ENCODE data around the gene ANKRD35. TPM values are rescaled to one million over a fixed set of nuclear protein-coding genes. Genes with fewer than 3 reads are reported as not detected.

The ANKRD35 gene
- total RNA-seq, 2 donors from 2014 or later, result 0.39 to 0.41 TPM

- Mint-ChIP-seq H3K36me3 (ENCODE audit: insufficient read depth in 2 of 2) (no peaks in the 10 kb centered on the region), H3K4me3 (no peak overlapping the region), H3K4me1 (ENCODE audit: low read depth) (peaks cover 17% of the 10 kb centered on the region), H3K9me3 (no peaks in the 10 kb centered on the region), H3K27me3 (ENCODE audit: low read depth) (peaks cover 29% of the 10 kb centered on the region), H3K27ac (no peak overlapping the region)
- ATAC-seq (replicated peaks in 1 of 2), result no peak
- DNase-seq, result no peak
Observed at GRCh38 chr1:145887631-145888030, 2.0 kb upstream of the ANKRD35 start.

GRCh38 chr1:145886816-145887215 lies 1.1 kb upstream of the ANKRD35 start:
- H3K36me3 Mint-ChIP-seq (ENCODE audit: insufficient read depth in 2 of 2), result no peaks in the 10 kb centered on the region
- H3K4me3 Mint-ChIP-seq, result peak overlapping the region; percentile 44 to 54
- H3K27ac Mint-ChIP-seq, result no peak overlapping the region
- DNase-seq, result no peak
- H3K4me1 Mint-ChIP-seq (ENCODE audit: low read depth), result peaks cover 17% of the 10 kb centered on the region
- ATAC-seq (replicated peaks in 1 of 2), result no peak
- H3K9me3 Mint-ChIP-seq, result no peaks in the 10 kb centered on the region
- H3K27me3 Mint-ChIP-seq (ENCODE audit: low read depth), result peaks cover 31% of the 10 kb centered on the region

- H3K27ac Mint-ChIP-seq, result no peak overlapping the region
- H3K36me3 Mint-ChIP-seq (ENCODE audit: insufficient read depth in 2 of 2), result no peaks in the 10 kb centered on the region
- DNase-seq (no peak), ATAC-seq (replicated peaks in 1 of 2) (no peak)
- peaks cover 31% of the 10 kb centered on the region for H3K27me3 Mint-ChIP-seq (ENCODE audit: low read depth)
- H3K4me3 Mint-ChIP-seq, result peak overlapping the region; percentile 79 to 83
- no peaks in the 10 kb centered on the region for H3K9me3 Mint-ChIP-seq
- peaks cover 17% of the 10 kb centered on the region for H3K4me1 Mint-ChIP-seq (ENCODE audit: low read depth)
Observed at GRCh38 chr1:145886390-145886789, 724 bp upstream of the ANKRD35 start.

GRCh38 chr1:145884675-145885074 lies 991 bp downstream of the ANKRD35 start:
- peaks cover 31% of the 10 kb centered on the region for H3K27me3 Mint-ChIP-seq (ENCODE audit: low read depth)

GRCh38 chr1:145879775-145880174 lies 5.9 kb downstream of the ANKRD35 start:
- DNase-seq (no peak), ATAC-seq (replicated peaks in 1 of 2) (no peak)
- no peak overlapping the region for H3K4me3 Mint-ChIP-seq
- H3K4me1 Mint-ChIP-seq (ENCODE audit: low read depth), result peaks cover 3% of the 10 kb centered on the region
- no peaks in the 10 kb centered on the region for H3K9me3 Mint-ChIP-seq
- H3K27ac Mint-ChIP-seq, result no peak overlapping the region
- H3K36me3 Mint-ChIP-seq (ENCODE audit: insufficient read depth in 2 of 2), result no peaks in the 10 kb centered on the region
- H3K27me3 Mint-ChIP-seq (ENCODE audit: low read depth), result peaks cover 27% of the 10 kb centered on the region

More at GRCh38 chr1:145884675-145885074, 991 bp downstream of the ANKRD35 start:
- Mint-ChIP-seq H3K4me1 (ENCODE audit: low read depth) (peaks cover 17% of the 10 kb centered on the region), H3K27ac (no peak overlapping the region), H3K4me3 (peak overlapping the region; percentile 79 to 83), H3K9me3 (no peaks in the 10 kb centered on the region), H3K36me3 (ENCODE audit: insufficient read depth in 2 of 2) (no peaks in the 10 kb centered on the region)
- ATAC-seq (replicated peaks in 1 of 2) (no peak), DNase-seq (no peak)

GRCh38 chr1:145878724-145879123 lies 6.9 kb downstream of the ANKRD35 start:
- ATAC-seq (replicated peaks in 1 of 2) (no peak), DNase-seq (no peak)
- Mint-ChIP-seq H3K36me3 (ENCODE audit: insufficient read depth in 2 of 2) (no peaks in the 10 kb centered on the region), H3K9me3 (no peaks in the 10 kb centered on the region), H3K4me1 (ENCODE audit: low read depth) (no peaks in the 10 kb centered on the region), H3K4me3 (no peak overlapping the region), H3K27ac (no peak overlapping the region), H3K27me3 (ENCODE audit: low read depth) (peaks cover 17% of the 10 kb centered on the region)

GRCh38 chr1:145877923-145878486 lies 7.7 kb downstream of the ANKRD35 start:
- no peak overlapping the region for H3K4me3 Mint-ChIP-seq
- no peaks in the 10 kb centered on the region for H3K9me3 Mint-ChIP-seq
- DNase-seq, result no peak
- H3K27me3 Mint-ChIP-seq (ENCODE audit: low read depth), result peaks cover 15% of the 10 kb centered on the region
- peaks cover 2% of the 10 kb centered on the region for H3K4me1 Mint-ChIP-seq (ENCODE audit: low read depth)
- ATAC-seq (replicated peaks in 1 of 2), result no peak
- no peak overlapping the region for H3K27ac Mint-ChIP-seq
- H3K36me3 Mint-ChIP-seq (ENCODE audit: insufficient read depth in 2 of 2), result no peaks in the 10 kb centered on the region

GRCh38 chr1:145874646-145875045 lies 11.0 kb downstream of the ANKRD35 start:
- no peak for DNase-seq

GRCh38 chr1:145871994-145872924 lies 13.4 kb downstream of the ANKRD35 start:
- peaks cover 19% of the 10 kb centered on the region for H3K4me1 Mint-ChIP-seq (ENCODE audit: low read depth)
- peak overlapping the region; percentile 62 for H3K27ac Mint-ChIP-seq
- DNase-seq (peak; percentile 47 to 53), ATAC-seq (replicated peaks in 1 of 2) (peak; percentile 83 to 89)
- H3K27me3 Mint-ChIP-seq (ENCODE audit: low read depth), result peaks cover 17% of the 10 kb centered on the region
- H3K9me3 Mint-ChIP-seq, result no peaks in the 10 kb centered on the region
- peak overlapping the region; percentile 79 to 90 for H3K4me3 Mint-ChIP-seq
- no peaks in the 10 kb centered on the region for H3K36me3 Mint-ChIP-seq (ENCODE audit: insufficient read depth in 2 of 2)

More at GRCh38 chr1:145874646-145875045, 11.0 kb downstream of the ANKRD35 start:
- Mint-ChIP-seq H3K36me3 (ENCODE audit: insufficient read depth in 2 of 2) (no peaks in the 10 kb centered on the region), H3K27ac (no peak overlapping the region), H3K27me3 (ENCODE audit: low read depth) (peaks cover 16% of the 10 kb centered on the region), H3K9me3 (no peaks in the 10 kb centered on the region), H3K4me3 (no peak overlapping the region), H3K4me1 (ENCODE audit: low read depth) (peaks cover 19% of the 10 kb centered on the region)
- ATAC-seq (replicated peaks in 1 of 2), result no peak

GRCh38 chr1:145868232-145868631 lies 17.4 kb downstream of the ANKRD35 start:
- Mint-ChIP-seq H3K27me3 (ENCODE audit: low read depth) (peaks cover 17% of the 10 kb centered on the region), H3K27ac (no peak overlapping the region), H3K36me3 (ENCODE audit: insufficient read depth in 2 of 2) (no peaks in the 10 kb centered on the region), H3K9me3 (no peaks in the 10 kb centered on the region), H3K4me3 (no peak overlapping the region), H3K4me1 (ENCODE audit: low read depth) (peaks cover 19% of the 10 kb centered on the region)
- DNase-seq, result no peak
- ATAC-seq (replicated peaks in 1 of 2), result no peak

- no peak for DNase-seq
- peaks cover 0 to 1% of the 10 kb centered on the region in 2 donors for H3K36me3 Mint-ChIP-seq (ENCODE audit: insufficient read depth in 2 of 2)
- no peak overlapping the region for H3K4me3 Mint-ChIP-seq
- H3K4me1 Mint-ChIP-seq (ENCODE audit: low read depth), result peaks cover 5% of the 10 kb centered on the region
- peaks cover 8% of the 10 kb centered on the region for H3K27me3 Mint-ChIP-seq (ENCODE audit: low read depth)
- H3K27ac Mint-ChIP-seq, result no peak overlapping the region
- ATAC-seq (replicated peaks in 1 of 2), result no peak
- H3K9me3 Mint-ChIP-seq, result no peaks in the 10 kb centered on the region
Observed at GRCh38 chr1:145863282-145864018, 22.2 kb downstream of the ANKRD35 start.

GRCh38 chr1:145859491-145860023 lies 26.1 kb downstream of the ANKRD35 start:
- peaks cover 14% of the 10 kb centered on the region for H3K4me1 Mint-ChIP-seq (ENCODE audit: low read depth)
- peak; percentile 88 to 90 for DNase-seq

More at GRCh38 chr1:145859491-145860023, 26.1 kb downstream of the ANKRD35 start:
- Mint-ChIP-seq H3K27me3 (ENCODE audit: low read depth) (no peaks in the 10 kb centered on the region), H3K4me3 (peak overlapping the region; percentile 92 to 98), H3K9me3 (no peaks in the 10 kb centered on the region), H3K27ac (peak overlapping the region; percentile 55), H3K36me3 (ENCODE audit: insufficient read depth in 2 of 2) (peaks cover 3 to 13% of the 10 kb centered on the region in 2 donors)
- ATAC-seq (replicated peaks in 1 of 2), result peak; percentile 73 to 76
